Hematopoietic multipotent progenitor cell treated with erythropoietin and hydrocortisone succinate and interleukin-3 and kit ligand, for 6 days (in vitro differentiated cells): ENCODE measurements around the gene UGT2A3.

Experiments
- DNase-seq: peaks from one replicate; pipeline ENCODE4 v3.0.0-alpha.2; 2015

UGT2A3 gene

DNA sequence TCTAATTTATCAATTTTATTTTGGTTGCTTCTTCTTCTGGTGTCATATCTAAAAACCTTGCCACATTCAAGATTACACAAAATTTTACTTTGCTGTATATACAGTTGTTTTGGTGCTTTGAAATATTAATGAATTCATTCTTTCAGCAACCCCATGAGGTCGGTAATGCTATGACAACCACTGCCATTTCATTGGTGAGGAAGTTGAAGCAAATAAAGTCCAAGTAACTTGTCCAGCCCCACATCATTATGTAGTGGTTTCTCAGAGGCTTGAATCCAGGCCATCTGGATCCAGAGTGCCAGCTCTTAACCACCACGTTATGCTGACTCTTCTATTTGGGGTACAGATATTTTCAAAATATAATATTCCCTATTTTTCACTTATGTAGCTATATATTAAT lies 42.2 kb downstream of the UGT2A3 start:
- no peak for DNase-seq

DNA sequence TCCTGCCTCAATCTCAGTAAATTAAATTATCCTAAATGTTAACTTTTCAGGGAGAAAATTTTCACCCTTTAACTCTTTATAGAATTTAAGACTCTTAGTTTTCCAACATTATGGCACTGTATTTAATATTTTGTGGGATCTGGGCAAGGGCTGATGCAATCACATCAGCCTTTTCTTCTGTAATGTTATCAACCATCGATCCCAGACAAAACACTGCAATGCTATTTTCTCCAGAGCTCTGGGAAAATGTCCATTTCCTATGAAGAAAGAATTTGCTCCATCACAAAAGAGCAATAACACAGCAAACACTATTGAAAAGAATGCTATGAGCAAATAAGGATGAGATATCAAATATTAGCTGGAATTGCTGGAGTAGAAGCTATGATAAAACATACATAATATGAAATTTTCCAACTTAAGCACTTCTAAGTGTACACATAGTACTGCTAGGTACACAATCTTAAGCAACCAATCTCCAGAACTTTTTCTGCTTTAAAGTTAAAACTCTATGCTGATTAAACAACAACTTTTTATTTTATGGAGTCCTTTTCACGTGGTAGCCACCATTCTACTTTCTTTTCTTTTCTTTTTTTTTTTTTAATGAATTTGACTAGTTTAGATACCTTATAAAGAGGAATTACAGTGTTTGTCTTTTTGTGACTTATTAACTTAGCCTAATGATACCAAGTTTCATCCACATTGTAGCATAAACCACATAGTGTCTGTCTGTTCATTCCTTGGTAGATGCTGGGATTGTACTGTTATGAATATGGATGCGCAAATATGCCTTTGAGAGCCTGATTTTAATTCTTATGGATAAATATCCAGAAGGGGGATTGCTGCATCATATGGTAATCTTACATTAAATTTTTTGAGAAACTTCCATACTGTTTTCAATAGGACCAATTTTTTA lies 43.6 kb downstream of the UGT2A3 start:
- no peak for DNase-seq

DNA sequence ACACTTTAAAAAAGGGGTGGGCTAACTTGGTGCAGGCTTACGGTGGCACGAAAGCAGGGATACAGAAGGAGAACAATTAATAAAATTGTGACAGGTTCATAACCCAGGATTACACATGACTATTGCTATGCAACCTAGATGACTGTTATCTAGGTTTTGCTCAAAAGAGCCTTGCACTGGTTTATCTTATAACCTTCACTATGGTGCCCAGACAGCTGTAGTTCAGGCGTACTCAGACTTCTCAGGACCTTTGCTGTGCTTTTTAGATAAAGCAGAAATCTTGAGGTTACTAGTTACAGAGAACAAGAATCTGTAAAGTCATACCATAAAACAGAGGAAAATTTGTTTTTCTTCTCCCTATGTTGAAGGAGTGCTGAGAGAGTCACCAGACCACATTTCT lies 44.4 kb downstream of the UGT2A3 start:
- no peak for DNase-seq

DNA sequence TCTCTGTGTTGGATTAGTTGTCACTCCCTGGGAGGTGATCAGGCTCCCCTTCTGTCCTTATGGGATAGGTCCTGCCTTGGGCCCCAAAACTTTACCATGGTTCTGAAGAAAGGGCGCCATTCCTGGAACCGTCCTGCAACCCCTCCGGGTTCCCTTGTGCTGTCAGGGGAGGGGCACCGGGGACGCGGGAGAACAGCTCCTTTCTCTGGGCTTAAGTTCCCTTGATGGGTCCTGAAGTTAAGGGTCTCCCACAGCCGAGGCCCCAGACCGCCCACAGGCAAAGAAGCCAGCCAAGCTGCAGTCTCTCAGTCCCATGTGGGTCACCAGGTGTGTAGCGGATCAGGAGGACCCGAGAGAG lies 44.8 kb downstream of the UGT2A3 start:
- no peak for DNase-seq

DNA sequence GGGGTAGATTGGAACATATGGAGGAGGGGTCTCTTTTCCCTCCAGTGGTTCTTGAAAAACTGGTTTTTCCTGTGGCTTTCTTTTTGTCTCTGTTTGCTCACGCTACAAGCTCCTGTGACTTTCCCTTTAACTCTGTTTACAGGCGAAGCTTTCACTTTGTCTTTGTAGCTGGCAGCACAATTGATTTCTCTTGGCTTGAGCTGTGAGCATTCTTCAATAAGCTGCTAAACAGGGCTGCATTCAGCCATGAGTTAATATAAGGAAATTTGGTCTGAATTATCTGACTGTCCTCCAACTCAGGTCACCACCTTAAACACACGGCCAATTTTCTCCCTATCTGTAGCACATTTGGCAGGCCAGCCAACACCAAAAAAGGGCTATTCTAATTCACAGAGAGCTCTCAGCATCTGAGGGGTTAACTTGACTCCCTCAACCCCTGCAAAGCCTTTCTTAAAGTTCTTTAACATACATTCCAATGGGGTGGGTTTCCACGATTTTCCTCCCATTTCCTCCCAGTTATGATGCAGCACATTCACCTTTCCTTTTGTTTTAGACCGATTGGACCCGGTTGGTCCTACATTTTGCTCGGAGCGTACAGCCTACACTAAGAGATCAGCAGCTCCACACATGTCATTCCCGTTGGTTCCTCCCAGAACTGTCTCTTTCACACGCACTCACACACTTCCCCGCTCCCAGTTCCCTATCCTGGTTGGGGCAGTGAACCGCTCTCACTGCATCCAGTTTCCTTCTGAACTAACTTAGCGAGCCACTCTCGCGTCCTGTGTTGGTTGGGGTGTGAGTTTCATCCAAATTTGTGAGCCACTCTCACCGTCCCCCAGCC lies 45.4 kb downstream of the UGT2A3 start:
- no peak for DNase-seq

DNA sequence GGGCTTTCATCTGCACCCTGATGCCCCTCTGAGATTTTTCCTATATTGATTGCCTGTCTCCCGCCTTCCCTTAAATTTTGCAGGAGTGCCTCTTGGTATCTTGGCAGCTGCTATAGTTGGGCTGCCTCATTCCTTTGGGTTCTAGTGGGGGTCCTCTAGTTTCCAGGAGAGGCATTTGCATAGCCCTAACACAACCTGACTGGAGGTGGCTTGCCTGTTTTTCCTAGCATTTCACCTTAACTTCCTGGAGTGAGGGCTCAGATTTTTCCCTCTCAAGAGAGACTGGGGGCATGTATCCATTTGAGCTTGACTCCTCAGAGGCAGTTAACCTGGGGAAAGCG lies 46.0 kb downstream of the UGT2A3 start:
- no peak for DNase-seq

DNA sequence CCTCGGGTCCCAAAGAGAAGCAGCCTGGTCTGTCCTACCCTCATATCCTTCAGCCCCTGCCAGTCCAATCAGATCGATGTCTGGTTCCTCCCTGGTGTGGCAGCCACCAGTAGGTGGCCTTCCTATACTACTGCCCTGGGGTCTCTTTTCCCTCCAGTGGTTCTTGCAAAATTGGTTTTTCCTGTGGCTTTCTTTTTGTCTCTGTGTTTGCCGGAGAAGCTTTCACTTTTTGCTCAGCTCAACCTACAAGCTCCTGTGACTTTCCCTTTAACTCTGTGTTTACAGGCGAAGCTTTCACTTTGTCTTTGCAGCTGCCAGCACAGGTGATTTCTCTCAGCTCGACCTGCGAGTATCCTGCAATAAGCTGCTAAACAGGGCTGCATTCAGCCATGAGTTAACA lies 46.8 kb downstream of the UGT2A3 start:
- DNase-seq = no peak

DNA sequence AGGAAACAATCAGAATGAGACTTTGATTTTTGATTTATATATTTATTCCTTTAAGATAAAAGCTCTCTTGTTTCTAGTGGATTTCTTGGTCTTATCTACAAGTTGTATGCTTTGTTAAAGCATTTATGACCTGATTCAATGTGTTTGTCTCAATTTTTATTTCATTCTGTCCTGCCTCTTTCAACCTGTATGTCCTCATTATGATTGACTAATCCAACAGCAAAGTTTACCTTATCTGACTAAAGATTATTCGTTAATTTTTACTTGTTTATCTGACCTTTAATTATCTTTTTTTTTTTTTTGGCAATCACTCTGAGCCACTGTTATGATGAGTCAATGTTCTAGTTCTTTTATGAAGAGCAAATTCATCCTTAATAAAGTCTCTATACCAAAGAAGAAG lies 54.9 kb downstream of the UGT2A3 start:
- DNase-seq = no peak

DNA sequence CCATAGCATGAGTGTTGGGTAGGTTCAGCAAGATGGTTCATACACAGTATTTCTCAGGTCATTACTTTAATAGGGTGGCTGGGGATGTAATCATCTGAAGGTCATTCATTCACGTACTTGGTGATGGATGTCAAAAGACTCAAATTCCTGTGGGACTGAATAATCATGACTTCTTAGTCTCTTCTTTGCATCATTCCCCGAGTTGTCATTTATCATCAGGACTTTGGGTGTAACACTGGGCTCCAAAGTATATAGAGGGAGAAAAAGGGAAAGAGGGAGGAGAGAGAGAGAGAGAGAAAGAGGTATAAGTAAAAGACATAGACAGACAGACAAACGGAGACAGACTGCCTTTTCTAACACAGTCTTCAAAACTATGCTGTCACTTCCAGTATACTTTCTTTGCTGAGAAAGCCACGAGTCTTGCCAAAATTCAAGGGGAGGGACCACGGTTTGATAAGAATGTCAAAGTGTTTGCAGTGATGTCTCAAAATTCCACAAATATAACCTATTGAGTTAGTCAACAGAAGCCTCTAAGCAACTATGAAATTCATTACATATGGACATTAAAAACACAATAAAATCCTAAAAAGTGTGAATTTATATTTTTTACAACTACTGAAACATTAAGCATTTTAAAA lies 55.9 kb downstream of the UGT2A3 start:
- DNase-seq = no peak

DNA sequence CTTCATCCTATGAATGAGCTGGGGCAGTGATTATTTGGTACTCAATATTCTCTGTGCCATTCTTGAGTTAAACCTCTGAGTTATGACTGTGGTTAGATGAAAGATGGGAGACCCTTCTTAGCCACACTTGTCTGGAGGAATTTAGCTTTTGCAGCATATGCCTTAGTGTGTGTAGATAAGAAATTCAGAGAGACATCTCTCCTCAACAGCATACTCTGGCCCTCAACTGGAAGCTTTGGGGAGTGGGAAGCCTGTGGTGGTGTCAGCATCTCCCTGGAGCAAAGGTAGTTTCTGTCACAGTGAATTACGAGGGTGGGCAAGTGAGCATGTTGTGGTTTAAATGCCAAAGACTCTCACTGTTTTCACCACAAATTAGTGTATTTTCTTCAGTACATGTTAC lies 58.7 kb downstream of the UGT2A3 start:
- DNase-seq = no peak

DNA sequence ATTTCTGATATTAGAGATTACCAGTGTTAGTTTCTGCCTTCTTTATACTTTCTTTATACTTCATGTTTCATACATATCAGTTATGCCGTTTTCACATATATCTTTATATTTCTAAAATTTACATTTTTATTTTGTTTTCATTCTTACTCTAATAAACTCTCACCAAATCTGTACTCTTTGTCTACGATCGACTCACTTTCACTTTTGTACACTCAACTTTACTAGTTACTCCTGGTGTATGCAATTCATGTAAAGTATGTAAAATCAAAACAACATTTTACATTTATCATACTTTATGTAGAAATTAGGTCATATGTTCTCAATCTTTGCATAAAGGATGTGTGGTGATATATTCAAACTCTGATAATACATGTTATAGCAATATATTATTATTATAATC lies 59.9 kb downstream of the UGT2A3 start:
- no peak for DNase-seq

DNA sequence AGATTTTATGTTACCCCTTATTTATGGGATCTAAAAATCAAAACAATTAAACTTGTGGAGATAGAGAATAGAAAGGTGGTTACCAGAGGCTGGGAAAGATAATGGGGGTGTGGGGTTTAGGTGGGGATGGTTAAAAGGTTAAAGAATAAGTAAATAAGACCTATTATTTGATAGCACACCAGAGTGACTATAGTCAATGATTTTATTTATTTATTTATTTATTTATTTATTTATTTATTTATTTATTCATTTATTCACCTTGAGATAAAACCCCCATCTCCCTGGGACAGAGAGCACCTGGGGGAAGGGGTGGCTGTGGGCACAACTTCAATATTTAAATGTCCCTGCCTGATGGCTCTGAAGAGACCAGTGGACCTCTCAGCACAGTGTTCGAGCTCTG lies 66.1 kb downstream of the UGT2A3 start:
- DNase-seq = no peak

DNA sequence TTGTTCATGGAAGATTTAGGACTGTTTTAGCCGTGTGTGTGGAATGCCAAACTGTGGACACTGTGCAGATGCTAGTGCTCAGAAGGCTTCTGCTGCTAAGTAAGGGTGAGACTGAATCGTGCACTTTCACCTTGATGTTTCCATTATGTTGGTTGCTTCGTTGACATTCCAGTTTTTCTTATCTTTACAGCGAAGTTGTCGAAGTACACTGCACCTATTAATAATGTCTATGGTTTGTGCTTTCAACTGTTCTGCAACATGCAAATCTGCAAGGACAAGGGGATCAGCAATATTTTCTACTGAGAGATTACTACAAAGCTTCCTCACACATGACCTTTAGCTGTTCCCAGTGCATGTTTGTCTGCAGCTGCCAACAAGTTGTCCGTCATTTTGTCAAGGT lies 67.7 kb downstream of the UGT2A3 start:
- no peak for DNase-seq
